Peyer's patch (tissue), 4 donors: ENCODE results near the gene SLC44A2. TPM values are rescaled to one million over a fixed set of nuclear protein-coding genes. Genes with fewer than 3 reads are reported as not detected.
A peak's percentile ranks its signal among the peaks of the same experiment; 100 is the strongest.

ENCODE experiments used
- DNase-seq, 3 donors: peaks; one replicate each; pipeline ENCODE4 v3.0.0-alpha.2; 2017 to 2019
- H3K27ac ChIP-seq, 4 donors: fragments of 200-600 bp; sonication (generic); one replicate each; pipeline ENCODE4 v1.5.1; 2016 to 2019
- H3K27me3 ChIP-seq, 2 donors: fragments of 200-600 bp; sonication (generic); one replicate each; pipeline ENCODE4 v1.5.1; 2019
- H3K36me3 ChIP-seq, 3 donors: fragments of 200-600 bp; sonication (generic); one replicate each; pipeline ENCODE4 v1.5.1; 2016 to 2019
- H3K4me1 ChIP-seq, 4 donors: fragments of 200-600 bp; sonication (generic); one replicate each; pipeline ENCODE4 v1.5.1; 2016 to 2019
- H3K4me3 ChIP-seq, 4 donors: fragments of 200-600 bp; sonication (generic); 1 replicate in 3 of 4; 2 replicates in 1 of 4; pipeline ENCODE4 v1.5.1; 2016 to 2019; ENCODE audit warnings: mild to moderate bottlenecking in 1 of 4
- H3K9me3 ChIP-seq, 4 donors: fragments of 200-600 bp; sonication (generic); one replicate each; pipeline ENCODE4 v1.5.1; 2016 to 2019; ENCODE audit warnings: mild to moderate bottlenecking in 1 of 4
- CTCF ChIP-seq, 6 experiments: fragments of 450-650 bp in 4 of 6; fragments of 200-600 bp in 2 of 6; sonication (generic) in 1 of 6; IDR thresholded peaks; one replicate each; pipeline ENCODE4 v1.5.1; 2017 to 2019; ENCODE audit warnings: antibody characterized with exemption in 6 of 6, mild to moderate bottlenecking in 3 of 6, moderate library complexity in 1 of 6
- POLR2A ChIP-seq, 2 donors: fragments of 450-650 bp; IDR thresholded peaks; one replicate each; pipeline ENCODE4 v1.5.1; 2017; ENCODE audit warnings: antibody characterized with exemption in 2 of 2, mild to moderate bottlenecking in 2 of 2, moderate library complexity in 2 of 2
- total RNA-seq, 4 donors: library from RNA; depleted of rRNA; stranded (reverse); fragments of >200 nt; gene quantifications; one replicate each; pipeline ENCODE4 v1.1.0, GENCODE V29; 2016

Gene SLC44A2
- total RNA-seq, 4 donors from 2014 or later = 24.2 to 81.7 (median 57.6) TPM

- DNase-seq = no peak
- TF ChIP-seq POLR2A (IDR thresholded peaks at IDR 0.05) = no peak
- no peak for TF ChIP-seq CTCF (IDR thresholded peaks at IDR 0.05)
- Histone ChIP-seq H3K36me3 (no peaks in the 10 kb centered on the region), H3K4me3 (no peak overlapping the region), H3K4me1 (peaks cover 0 to 6% (median 0%) of the 10 kb centered on the region in 4 donors), H3K9me3 (no peaks in the 10 kb centered on the region), H3K27me3 (no peaks in the 10 kb centered on the region), H3K27ac (no peak overlapping the region)
Measured at GRCh38 chr19:10618846-10619245, 6.5 kb upstream of the SLC44A2 start.

DNA sequence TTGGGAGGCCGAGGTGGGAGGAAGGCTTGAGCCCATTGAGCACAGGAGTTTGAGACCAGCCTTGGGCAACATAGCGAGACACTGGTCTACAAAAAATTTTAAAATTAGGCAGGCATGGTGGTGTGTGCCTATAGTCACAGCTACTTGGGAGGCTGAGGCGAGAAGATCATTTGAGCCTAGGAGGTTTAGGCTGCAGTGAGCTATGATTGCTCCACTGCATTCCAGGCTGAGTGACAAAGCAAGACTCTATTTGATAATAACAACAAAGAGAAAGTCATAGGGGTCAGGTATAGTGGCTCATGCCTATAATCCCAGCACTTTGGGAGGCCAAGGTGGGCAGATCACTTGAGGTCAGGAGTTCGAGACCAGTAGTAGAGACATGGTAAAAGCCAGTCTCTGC, 4.6 kb upstream of the SLC44A2 start:
- H3K4me3 ChIP-seq = no peak overlapping the region
- DNase-seq = no peak
- TF ChIP-seq CTCF (IDR thresholded peaks at IDR 0.05) = no peak
- no peak for TF ChIP-seq POLR2A (IDR thresholded peaks at IDR 0.05)
- H3K27me3 ChIP-seq = no peaks in the 10 kb centered on the region
- H3K4me1 ChIP-seq = peaks cover 0 to 18% (median 0%) of the 10 kb centered on the region in 4 donors
- no peaks in the 10 kb centered on the region for H3K9me3 ChIP-seq
- H3K27ac ChIP-seq = no peak overlapping the region
- no peaks in the 10 kb centered on the region for H3K36me3 ChIP-seq

DNA sequence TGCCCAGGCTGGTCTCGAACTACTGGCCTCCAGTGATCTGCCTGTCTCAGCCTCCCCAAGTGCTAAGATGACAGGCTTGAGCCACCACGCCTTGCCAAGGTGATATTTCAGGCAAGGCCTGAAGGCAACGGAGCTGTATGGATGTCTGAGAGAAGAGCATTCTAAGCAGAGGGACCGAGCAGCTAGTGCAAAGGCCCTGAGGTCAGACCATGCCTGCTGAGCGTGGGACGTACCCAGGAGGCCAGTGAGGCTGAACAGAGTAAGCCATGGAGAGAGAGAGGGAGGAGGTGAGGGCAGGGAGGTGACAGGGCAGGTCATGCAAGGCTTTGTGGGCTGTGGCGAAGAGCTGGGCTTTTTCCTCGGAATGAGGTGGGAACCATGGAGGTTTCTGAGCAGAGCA, 3.4 kb upstream of the SLC44A2 start:
- DNase-seq = no peak
- no peaks in the 10 kb centered on the region for H3K27me3 ChIP-seq
- no peak overlapping the region for H3K27ac ChIP-seq
- H3K9me3 ChIP-seq = no peaks in the 10 kb centered on the region
- H3K4me3 ChIP-seq = no peak overlapping the region
- TF ChIP-seq CTCF (IDR thresholded peaks at IDR 0.05) = no peak
- peaks cover 0 to 20% (median 0%) of the 10 kb centered on the region in 4 donors for H3K4me1 ChIP-seq
- H3K36me3 ChIP-seq = no peaks in the 10 kb centered on the region

DNA sequence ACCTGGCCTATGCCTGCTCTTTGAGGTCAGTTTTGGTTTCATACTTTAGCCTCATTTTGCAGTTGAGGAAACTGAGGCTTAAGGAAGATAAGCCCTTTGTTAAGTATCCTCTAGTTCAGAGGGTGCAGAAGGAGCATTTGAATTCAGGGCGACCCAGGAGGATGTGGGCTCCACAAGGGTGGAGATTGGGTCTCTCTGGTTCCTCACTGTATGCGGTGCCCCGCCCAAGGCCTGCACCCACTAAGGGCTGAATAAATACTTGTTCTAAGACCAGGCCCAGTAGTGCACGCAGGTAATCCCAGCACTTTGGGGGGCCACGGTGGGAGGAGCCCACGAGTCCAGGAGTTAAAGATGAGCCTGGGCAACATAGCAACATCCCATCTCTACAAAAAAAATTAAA, 768 bp upstream of the SLC44A2 start:
- peak overlapping the region in 2 of 4 donors; percentile 42 to 74 for H3K4me3 ChIP-seq
- TF ChIP-seq POLR2A (IDR thresholded peaks at IDR 0.05) = no peak
- TF ChIP-seq CTCF (IDR thresholded peaks at IDR 0.05) = no peak
- H3K27ac ChIP-seq = peak overlapping the region in 2 of 4 donors; percentile 66 to 88
- H3K4me1 ChIP-seq = peaks cover 0 to 20% (median 0%) of the 10 kb centered on the region in 4 donors
- no peaks in the 10 kb centered on the region for H3K9me3 ChIP-seq
- peaks cover 0 to 24% (median 0%) of the 10 kb centered on the region in 3 donors for H3K36me3 ChIP-seq
- H3K27me3 ChIP-seq = no peaks in the 10 kb centered on the region
- peak in 1 of 3 donors; percentile 48 for DNase-seq

DNA sequence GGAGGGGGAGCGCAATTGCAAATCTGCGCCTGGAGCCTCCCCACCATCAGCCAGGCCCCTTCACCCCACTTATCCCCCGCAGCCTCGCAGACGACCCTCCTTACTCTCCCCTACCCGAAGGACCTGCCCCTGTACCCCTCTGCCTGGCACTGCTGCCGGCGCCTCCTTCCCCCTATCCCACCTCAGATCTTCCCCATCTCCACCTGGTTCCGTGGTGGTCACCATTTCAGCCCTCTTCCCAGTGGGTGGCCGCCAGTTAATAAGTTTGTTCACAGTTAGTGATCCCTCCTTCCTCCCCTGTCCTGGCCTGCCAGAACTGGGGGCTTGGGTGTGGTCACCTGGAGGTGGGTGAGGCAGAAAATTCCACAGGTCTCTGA, 397 bp downstream of the SLC44A2 start:
- peak overlapping the region; percentile 27 to 77 (median 58) for H3K4me3 ChIP-seq
- peaks cover 0 to 20% (median 0%) of the 10 kb centered on the region in 4 donors for H3K4me1 ChIP-seq
- H3K36me3 ChIP-seq = peaks cover 0 to 36% (median 0%) of the 10 kb centered on the region in 3 donors
- TF ChIP-seq POLR2A (IDR thresholded peaks at IDR 0.05) (no peak), CTCF (IDR thresholded peaks at IDR 0.05) (no peak)
- no peak for DNase-seq
- no peaks in the 10 kb centered on the region for H3K27me3 ChIP-seq
- peak overlapping the region in 3 of 4 donors; percentile 66 to 88 (median 74) for H3K27ac ChIP-seq
- no peaks in the 10 kb centered on the region for H3K9me3 ChIP-seq

DNA sequence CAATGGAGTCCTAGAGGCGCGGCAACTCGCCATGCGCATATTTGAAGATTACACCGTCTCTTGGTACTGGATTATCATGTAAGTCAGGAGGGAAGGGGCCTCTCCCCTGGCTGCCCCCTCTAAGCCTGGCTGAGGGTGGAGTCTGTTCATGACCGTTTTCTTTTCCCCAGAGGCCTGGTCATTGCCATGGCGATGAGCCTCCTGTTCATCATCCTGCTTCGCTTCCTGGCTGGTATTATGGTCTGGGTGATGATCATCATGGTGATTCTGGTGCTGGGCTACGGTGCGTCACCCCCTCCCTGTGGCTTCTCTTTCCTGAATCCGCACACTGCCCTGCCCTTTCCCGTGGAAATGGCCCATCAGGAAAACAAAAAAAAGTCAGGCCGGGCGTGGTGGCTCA, 6.5 kb downstream of the SLC44A2 start:
- H3K27ac ChIP-seq = no peak overlapping the region
- DNase-seq = no peak
- TF ChIP-seq CTCF (IDR thresholded peaks at IDR 0.05) = no peak
- TF ChIP-seq POLR2A (IDR thresholded peaks at IDR 0.05) = no peak
- no peaks in the 10 kb centered on the region for H3K4me1 ChIP-seq
- H3K4me3 ChIP-seq = no peak overlapping the region
- no peaks in the 10 kb centered on the region for H3K27me3 ChIP-seq
- H3K9me3 ChIP-seq = no peaks in the 10 kb centered on the region
- peaks cover 0 to 91% (median 0%) of the 10 kb centered on the region in 3 donors for H3K36me3 ChIP-seq
